Retinal pigment epithelial cell (primary cell): ENCODE data around the gene GATA5.

Source experiments
- DNase-seq: peaks from one replicate; pipeline ENCODE4 v3.0.0-alpha.2; 2010; ENCODE audit warnings: low read depth
- H3K4me3 ChIP-seq: 2 replicates; pipeline ENCODE4 v1.5.1; 2011; ENCODE audit warnings: mild to moderate bottlenecking, low read length, control low read depth, moderate library complexity
- CTCF ChIP-seq: conservative IDR thresholded peaks from 2 replicates; pipeline ENCODE4 v1.5.1; 2011; ENCODE audit warnings: low read depth, low read length, control low read depth, inconsistent platforms

The GATA5 gene

GRCh38 chr20:62415354-62416111 is 60.3 kb downstream of the GATA5 start:
- no peak overlapping the region for H3K4me3 ChIP-seq
- no peak for DNase-seq
- no peak for TF ChIP-seq CTCF

DNA sequence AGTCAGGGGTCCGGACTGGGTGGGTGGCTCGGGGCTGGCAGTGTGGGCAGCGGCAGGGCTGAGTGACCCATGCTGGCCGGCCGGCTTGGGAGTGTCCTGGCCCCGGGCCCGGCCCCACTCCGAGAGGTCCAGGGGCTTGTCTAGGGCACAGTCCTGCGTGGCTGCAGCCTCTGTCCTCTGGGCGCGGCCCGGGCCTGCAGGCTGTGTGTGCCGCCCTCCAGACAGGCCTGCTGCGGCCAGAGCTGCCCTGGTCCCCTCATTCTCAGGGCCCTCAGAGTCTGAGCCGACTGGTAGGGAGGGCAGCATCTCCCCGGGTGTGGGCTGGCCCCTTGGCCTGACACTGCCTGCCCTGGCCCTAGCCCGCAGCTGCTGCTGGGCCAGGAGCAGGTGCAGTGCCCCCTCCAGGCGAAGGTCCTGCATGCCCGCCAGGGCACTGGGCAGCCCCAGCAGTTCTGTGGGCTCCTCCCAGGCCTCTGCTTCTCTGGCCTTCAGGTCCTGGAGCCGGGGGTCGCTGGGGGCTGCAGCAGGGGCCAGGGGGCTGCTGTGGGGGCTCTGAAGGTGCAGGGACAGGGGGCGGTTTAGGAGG is 61.8 kb downstream of the GATA5 start:
- no peak overlapping the region for H3K4me3 ChIP-seq
- DNase-seq: no peak
- peak; percentile 31 for TF ChIP-seq CTCF
